ENCODE data around the gene KCNAB2. TPM values are rescaled to one million over a fixed set of nuclear protein-coding genes. Genes with fewer than 3 reads are reported as not detected.

Gene KCNAB2
- polyA plus RNA-seq, 3 donors = 11.5 to 178 (median 22.7) TPM

DNA sequence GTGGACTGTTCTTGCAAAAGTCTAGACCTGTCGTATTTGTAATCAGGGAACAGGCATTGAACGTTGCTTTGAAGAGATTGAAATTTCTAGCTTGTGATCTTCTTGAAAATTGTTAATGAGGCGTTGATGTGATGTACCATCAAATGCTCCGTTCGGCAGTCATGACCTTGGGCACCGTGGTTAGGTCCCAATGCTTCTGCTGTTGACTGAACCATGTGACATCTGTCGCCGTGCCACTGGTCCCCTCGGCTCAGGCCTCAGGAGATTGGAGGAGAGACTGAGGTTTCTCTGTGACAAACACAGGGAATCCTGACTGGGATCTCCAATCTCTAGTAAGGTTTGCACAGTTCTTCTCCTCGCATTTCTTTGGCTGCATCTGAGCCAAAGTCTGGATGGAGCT, 18.1 kb upstream of the KCNAB2 start:
- Histone ChIP-seq H3K27me3 (ENCODE audit: control insufficient read depth in 2 of 2, insufficient read depth in 2 of 2, low read length in 2 of 2) (no peaks in the 10 kb centered on the region), H3K4me3 (replicated peaks in 1 of 3; ENCODE audit: low read depth in 2 of 3, low read length in 3 of 3) (peak overlapping the region; percentile 51 to 80 (median 53)), H3K9me3 (replicated peaks in 1 of 2; ENCODE audit: control insufficient read depth in 1 of 2, insufficient read depth in 1 of 2, low read length in 2 of 2) (no peaks in the 10 kb centered on the region), H4K20me1 (ENCODE audit: insufficient read depth, low read length) (peaks cover 57% of the 10 kb centered on the region), H3K27ac (ENCODE audit: low read depth in 1 of 2, low read length in 2 of 2) (peak overlapping the region; percentile 95 to 100), H3K9ac (ENCODE audit: insufficient read depth, low read length, poor library complexity, severe bottlenecking) (peak overlapping the region; percentile 98), H3K4me2 (replicated peaks; ENCODE audit: extremely low read depth, low read length, poor library complexity, severe bottlenecking) (peak overlapping the region; percentile 95), H3K36me3 (replicated peaks in 1 of 2; ENCODE audit: control insufficient read depth in 1 of 2, insufficient read depth in 2 of 2, low read length in 2 of 2) (peaks cover 8 to 26% of the 10 kb centered on the region in 2 donors), H3K79me2 (ENCODE audit: insufficient read depth, low read length) (peaks cover 79% of the 10 kb centered on the region), H3K4me1 (ENCODE audit: control insufficient read depth in 1 of 2, insufficient read depth in 2 of 2, low read length in 2 of 2) (peaks cover 55 to 68% of the 10 kb centered on the region in 2 donors), H2AFZ (ENCODE audit: insufficient read depth, low read depth, low read length, poor library complexity, severe bottlenecking) (no peak overlapping the region)
- H3K9me3 Mint-ChIP-seq = peaks cover 0 to 1% (median 0%) of the 10 kb centered on the region in 7 donors
- DNase-seq = peak; percentile 64 to 77 (median 64)
- intact Hi-C loops (cut with micrococcal nuclease) = loop anchor here in 1 of 2 donors (5.0 kb wide), 1 partner anchor 35 kb away; the partner anchor contains the start of gene NPHP4
- WGBS (ENCODE audit: insufficient coverage) = 0% methylated on average over 10 of the region's 10 CpGs
- peak overlapping the region; percentile 97 to 100 (median 99) for H3K27ac Mint-ChIP-seq
- peaks cover 67% of the 10 kb centered on the region for H3K4me1 Mint-ChIP-seq
- H3K4me3 Mint-ChIP-seq = peak overlapping the region; percentile 87 to 94
- peaks cover 0 to 6% (median 0%) of the 10 kb centered on the region in 3 donors for H3K27me3 Mint-ChIP-seq (ENCODE audit: low read depth in 3 of 3)
- no peak for TF ChIP-seq CTCF (IDR thresholded peaks at IDR 0.05)
- peaks cover 27 to 40% of the 10 kb centered on the region in 2 donors for H3K36me3 Mint-ChIP-seq

- no peaks in the 10 kb centered on the region for H3K9me3 ChIP-seq (replicated peaks in 1 of 2; ENCODE audit: control insufficient read depth in 1 of 2, insufficient read depth in 1 of 2, low read length in 2 of 2)
- TF ChIP-seq CTCF (IDR thresholded peaks at IDR 0.05) = peak; percentile 65
- peaks cover 63% of the 10 kb centered on the region for H4K20me1 ChIP-seq (ENCODE audit: insufficient read depth, low read length)
- H3K4me2 ChIP-seq (replicated peaks; ENCODE audit: extremely low read depth, low read length, poor library complexity, severe bottlenecking) = peak overlapping the region; percentile 95
- peaks cover 73% of the 10 kb centered on the region for H3K4me1 Mint-ChIP-seq
- H3K27ac Mint-ChIP-seq = peak overlapping the region; percentile 97 to 100 (median 99)
- H3K4me3 ChIP-seq (replicated peaks in 1 of 3; ENCODE audit: low read depth in 2 of 3, low read length in 3 of 3) = peak overlapping the region; percentile 51 to 80 (median 53)
- H3K27ac ChIP-seq (ENCODE audit: low read depth in 1 of 2, low read length in 2 of 2) = peak overlapping the region; percentile 95 to 100
- intact Hi-C loops (cut with micrococcal nuclease) = loop anchor here (1.0 to 5.0 kb wide), 2 partner anchors 35 to 36 kb away; partner anchors contain the start of gene NPHP4 (in 1 of the 2)
- H3K27me3 ChIP-seq (ENCODE audit: control insufficient read depth in 2 of 2, insufficient read depth in 2 of 2, low read length in 2 of 2) = no peaks in the 10 kb centered on the region
- WGBS (ENCODE audit: insufficient coverage) = 8% methylated on average over 4 of the region's 19 CpGs
- H3K79me2 ChIP-seq (ENCODE audit: insufficient read depth, low read length) = peaks cover 85% of the 10 kb centered on the region
- peak overlapping the region; percentile 87 to 94 for H3K4me3 Mint-ChIP-seq
- no peak overlapping the region for H2AFZ ChIP-seq (ENCODE audit: insufficient read depth, low read depth, low read length, poor library complexity, severe bottlenecking)
- peak; percentile 95 to 96 (median 95) for DNase-seq
- H3K9ac ChIP-seq (ENCODE audit: insufficient read depth, low read length, poor library complexity, severe bottlenecking) = peak overlapping the region; percentile 98
- peaks cover 55 to 68% of the 10 kb centered on the region in 2 donors for H3K4me1 ChIP-seq (ENCODE audit: control insufficient read depth in 1 of 2, insufficient read depth in 2 of 2, low read length in 2 of 2)
- H3K27me3 Mint-ChIP-seq (ENCODE audit: low read depth in 3 of 3) = peaks cover 0 to 6% (median 0%) of the 10 kb centered on the region in 3 donors
- H3K36me3 Mint-ChIP-seq = peaks cover 32 to 40% of the 10 kb centered on the region in 2 donors
- peaks cover 0 to 1% (median 0%) of the 10 kb centered on the region in 7 donors for H3K9me3 Mint-ChIP-seq
- peaks cover 8 to 29% of the 10 kb centered on the region in 2 donors for H3K36me3 ChIP-seq (replicated peaks in 1 of 2; ENCODE audit: control insufficient read depth in 1 of 2, insufficient read depth in 2 of 2, low read length in 2 of 2)
These were observed 17.4 kb upstream of the KCNAB2 start for GRCh38 chr1:6028042-6028850.
